ENCODE data around the gene SH3BP4. TPM values are rescaled to one million over a fixed set of nuclear protein-coding genes. Genes with fewer than 3 reads are reported as not detected.

The SH3BP4 gene
- total and polyA plus RNA-seq, 2 of the 13 experiments (the other 11 are each of a cell fraction or from before 2014, with no cell fraction given), result 34.6 to 99.1 TPM

DNA sequence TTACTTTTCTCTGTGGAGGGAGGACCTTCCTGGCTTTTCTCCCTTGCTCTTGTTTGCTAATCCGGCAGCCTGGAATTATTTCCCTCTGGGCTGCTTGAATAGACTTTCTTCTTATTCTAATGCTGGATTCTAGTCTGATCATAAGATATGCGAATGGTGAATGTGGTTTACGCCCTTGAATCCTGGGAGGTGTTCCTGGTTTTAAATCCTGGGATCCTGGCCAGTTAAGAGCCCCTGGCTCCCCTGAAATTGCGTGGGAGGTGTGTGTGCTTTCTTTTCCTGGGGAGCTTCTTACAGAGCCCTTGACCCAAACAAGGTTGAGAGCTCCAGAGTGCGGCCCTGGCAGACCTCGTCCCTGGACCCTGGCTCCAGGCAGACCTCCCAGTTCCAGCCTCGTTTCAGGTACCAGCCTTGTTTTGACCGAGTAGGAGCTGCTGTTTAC, 2.8 kb downstream of the SH3BP4 start (continued):
- TF ChIP-seq, protein P1, sequence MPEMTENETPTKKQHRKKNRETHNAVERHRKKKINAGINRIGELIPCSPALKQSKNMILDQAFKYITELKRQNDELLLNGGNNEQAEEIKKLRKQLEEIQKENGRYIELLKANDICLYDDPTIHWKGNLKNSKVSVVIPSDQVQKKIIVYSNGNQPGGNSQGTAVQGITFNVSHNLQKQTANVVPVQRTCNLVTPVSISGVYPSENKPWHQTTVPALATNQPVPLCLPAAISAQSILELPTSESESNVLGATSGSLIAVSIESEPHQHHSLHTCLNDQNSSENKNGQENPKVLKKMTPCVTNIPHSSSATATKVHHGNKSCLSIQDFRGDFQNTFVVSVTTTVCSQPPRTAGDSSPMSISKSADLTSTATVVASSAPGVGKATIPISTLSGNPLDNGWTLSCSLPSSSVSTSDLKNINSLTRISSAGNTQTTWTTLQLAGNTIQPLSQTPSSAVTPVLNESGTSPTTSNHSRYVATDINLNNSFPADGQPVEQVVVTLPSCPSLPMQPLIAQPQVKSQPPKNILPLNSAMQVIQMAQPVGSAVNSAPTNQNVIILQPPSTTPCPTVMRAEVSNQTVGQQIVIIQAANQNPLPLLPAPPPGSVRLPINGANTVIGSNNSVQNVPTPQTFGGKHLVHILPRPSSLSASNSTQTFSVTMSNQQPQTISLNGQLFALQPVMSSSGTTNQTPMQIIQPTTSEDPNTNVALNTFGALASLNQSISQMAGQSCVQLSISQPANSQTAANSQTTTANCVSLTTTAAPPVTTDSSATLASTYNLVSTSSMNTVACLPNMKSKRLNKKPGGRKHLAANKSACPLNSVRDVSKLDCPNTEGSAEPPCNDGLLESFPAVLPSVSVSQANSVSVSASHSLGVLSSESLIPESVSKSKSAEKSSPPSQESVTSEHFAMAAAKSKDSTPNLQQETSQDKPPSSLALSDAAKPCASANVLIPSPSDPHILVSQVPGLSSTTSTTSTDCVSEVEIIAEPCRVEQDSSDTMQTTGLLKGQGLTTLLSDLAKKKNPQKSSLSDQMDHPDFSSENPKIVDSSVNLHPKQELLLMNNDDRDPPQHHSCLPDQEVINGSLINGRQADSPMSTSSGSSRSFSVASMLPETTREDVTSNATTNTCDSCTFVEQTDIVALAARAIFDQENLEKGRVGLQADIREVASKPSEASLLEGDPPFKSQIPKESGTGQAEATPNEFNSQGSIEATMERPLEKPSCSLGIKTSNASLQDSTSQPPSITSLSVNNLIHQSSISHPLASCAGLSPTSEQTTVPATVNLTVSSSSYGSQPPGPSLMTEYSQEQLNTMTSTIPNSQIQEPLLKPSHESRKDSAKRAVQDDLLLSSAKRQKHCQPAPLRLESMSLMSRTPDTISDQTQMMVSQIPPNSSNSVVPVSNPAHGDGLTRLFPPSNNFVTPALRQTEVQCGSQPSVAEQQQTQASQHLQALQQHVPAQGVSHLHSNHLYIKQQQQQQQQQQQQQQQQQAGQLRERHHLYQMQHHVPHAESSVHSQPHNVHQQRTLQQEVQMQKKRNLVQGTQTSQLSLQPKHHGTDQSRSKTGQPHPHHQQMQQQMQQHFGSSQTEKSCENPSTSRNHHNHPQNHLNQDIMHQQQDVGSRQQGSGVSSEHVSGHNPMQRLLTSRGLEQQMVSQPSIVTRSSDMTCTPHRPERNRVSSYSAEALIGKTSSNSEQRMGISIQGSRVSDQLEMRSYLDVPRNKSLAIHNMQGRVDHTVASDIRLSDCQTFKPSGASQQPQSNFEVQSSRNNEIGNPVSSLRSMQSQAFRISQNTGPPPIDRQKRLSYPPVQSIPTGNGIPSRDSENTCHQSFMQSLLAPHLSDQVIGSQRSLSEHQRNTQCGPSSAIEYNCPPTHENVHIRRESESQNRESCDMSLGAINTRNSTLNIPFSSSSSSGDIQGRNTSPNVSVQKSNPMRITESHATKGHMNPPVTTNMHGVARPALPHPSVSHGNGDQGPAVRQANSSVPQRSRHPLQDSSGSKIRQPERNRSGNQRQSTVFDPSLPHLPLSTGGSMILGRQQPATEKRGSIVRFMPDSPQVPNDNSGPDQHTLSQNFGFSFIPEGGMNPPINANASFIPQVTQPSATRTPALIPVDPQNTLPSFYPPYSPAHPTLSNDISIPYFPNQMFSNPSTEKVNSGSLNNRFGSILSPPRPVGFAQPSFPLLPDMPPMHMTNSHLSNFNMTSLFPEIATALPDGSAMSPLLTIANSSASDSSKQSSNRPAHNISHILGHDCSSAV (CRISPR knock-in tag; IDR thresholded peaks at IDR 0.05; ENCODE audit: borderline replicate concordance), result no peak
- no peak for TF ChIP-seq SIN3A (IDR thresholded peaks at IDR 0.05; ENCODE audit: borderline replicate concordance, low read depth, low read length)
- no peak for TF ChIP-seq AGO2 (optimal IDR thresholded peaks at IDR 0.05; ENCODE audit: low read depth, low read length)
- TF ChIP-seq PAF1 (CRISPR knock-in tag; IDR thresholded peaks at IDR 0.05), result no peak
- 0 out of 2 replicates have a peak, but pooled peaks have one; percentile 30 for TF ChIP-seq TOPORS (CRISPR knock-in tag; IDR thresholded peaks at IDR 0.05)
- TF ChIP-seq ZFX (CRISPR knock-in tag; IDR thresholded peaks at IDR 0.05; ENCODE audit: low read depth), result 0 out of 2 replicates have a peak, but pooled peaks have one; percentile 13
- TF ChIP-seq, protein P2, sequence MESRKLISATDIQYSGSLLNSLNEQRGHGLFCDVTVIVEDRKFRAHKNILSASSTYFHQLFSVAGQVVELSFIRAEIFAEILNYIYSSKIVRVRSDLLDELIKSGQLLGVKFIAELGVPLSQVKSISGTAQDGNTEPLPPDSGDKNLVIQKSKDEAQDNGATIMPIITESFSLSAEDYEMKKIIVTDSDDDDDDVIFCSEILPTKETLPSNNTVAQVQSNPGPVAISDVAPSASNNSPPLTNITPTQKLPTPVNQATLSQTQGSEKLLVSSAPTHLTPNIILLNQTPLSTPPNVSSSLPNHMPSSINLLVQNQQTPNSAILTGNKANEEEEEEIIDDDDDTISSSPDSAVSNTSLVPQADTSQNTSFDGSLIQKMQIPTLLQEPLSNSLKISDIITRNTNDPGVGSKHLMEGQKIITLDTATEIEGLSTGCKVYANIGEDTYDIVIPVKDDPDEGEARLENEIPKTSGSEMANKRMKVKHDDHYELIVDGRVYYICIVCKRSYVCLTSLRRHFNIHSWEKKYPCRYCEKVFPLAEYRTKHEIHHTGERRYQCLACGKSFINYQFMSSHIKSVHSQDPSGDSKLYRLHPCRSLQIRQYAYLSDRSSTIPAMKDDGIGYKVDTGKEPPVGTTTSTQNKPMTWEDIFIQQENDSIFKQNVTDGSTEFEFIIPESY (CRISPR knock-in tag; IDR thresholded peaks at IDR 0.05), result no peak
- TF ChIP-seq, protein P3, sequence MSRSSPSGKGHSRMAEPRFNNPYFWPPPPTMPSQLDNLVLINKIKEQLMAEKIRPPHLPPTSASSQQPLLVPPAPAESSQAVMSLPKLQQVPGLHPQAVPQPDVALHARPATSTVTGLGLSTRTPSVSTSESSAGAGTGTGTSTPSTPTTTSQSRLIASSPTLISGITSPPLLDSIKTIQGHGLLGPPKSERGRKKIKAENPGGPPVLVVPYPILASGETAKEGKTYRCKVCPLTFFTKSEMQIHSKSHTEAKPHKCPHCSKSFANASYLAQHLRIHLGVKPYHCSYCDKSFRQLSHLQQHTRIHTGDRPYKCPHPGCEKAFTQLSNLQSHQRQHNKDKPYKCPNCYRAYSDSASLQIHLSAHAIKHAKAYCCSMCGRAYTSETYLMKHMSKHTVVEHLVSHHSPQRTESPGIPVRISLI (CRISPR knock-in tag; IDR thresholded peaks at IDR 0.05; ENCODE audit: borderline replicate concordance), result no peak
- TF ChIP-seq MAZ (IDR thresholded peaks at IDR 0.05; ENCODE audit: borderline replicate concordance, low read depth, low read length), result no peak
- no peak for TF ChIP-seq MAZ (CRISPR knock-in tag; IDR thresholded peaks at IDR 0.05; ENCODE audit: low read depth)
- TF ChIP-seq KAT2B (IDR thresholded peaks at IDR 0.05; ENCODE audit: borderline replicate concordance, low read depth, low read length), result no peak
- TF ChIP-seq CBFB (CRISPR knock-in tag; IDR thresholded peaks at IDR 0.05), result no peak
- TF ChIP-seq, protein P4, sequence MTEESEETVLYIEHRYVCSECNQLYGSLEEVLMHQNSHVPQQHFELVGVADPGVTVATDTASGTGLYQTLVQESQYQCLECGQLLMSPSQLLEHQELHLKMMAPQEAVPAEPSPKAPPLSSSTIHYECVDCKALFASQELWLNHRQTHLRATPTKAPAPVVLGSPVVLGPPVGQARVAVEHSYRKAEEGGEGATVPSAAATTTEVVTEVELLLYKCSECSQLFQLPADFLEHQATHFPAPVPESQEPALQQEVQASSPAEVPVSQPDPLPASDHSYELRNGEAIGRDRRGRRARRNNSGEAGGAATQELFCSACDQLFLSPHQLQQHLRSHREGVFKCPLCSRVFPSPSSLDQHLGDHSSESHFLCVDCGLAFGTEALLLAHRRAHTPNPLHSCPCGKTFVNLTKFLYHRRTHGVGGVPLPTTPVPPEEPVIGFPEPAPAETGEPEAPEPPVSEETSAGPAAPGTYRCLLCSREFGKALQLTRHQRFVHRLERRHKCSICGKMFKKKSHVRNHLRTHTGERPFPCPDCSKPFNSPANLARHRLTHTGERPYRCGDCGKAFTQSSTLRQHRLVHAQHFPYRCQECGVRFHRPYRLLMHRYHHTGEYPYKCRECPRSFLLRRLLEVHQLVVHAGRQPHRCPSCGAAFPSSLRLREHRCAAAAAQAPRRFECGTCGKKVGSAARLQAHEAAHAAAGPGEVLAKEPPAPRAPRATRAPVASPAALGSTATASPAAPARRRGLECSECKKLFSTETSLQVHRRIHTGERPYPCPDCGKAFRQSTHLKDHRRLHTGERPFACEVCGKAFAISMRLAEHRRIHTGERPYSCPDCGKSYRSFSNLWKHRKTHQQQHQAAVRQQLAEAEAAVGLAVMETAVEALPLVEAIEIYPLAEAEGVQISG (CRISPR knock-in tag; IDR thresholded peaks at IDR 0.05), result 0 out of 2 replicates have a peak, but pooled peaks have one; percentile 3
- TF ChIP-seq SRF (IDR thresholded peaks at IDR 0.05; ENCODE audit: low read depth, low read length), result no peak
- 0 out of 2 replicates have a peak, but pooled peaks have one; percentile 38 for TF ChIP-seq ZNF263 (CRISPR knock-in tag; IDR thresholded peaks at IDR 0.05)

Data from HepG2 (cell line).